Vagina (tissue), 2 donors: Measurements from ENCODE around the gene PSKH1. TPM values are rescaled to one million over a fixed set of nuclear protein-coding genes. Genes with fewer than 3 reads are reported as not detected.

Source experiments
- DNase-seq, 2 donors: peaks; one replicate each; pipeline ENCODE4 v3.0.0-alpha.2; 2017; ENCODE audit errors: extremely low spot score in 2 of 2
- H3K27ac ChIP-seq: fragments of 200-600 bp; sonication (generic); one replicate; pipeline ENCODE4 v1.5.1; 2019
- H3K27me3 ChIP-seq: fragments of 200-600 bp; sonication (generic); one replicate; pipeline ENCODE4 v1.5.1; 2019
- H3K36me3 ChIP-seq, 2 donors: fragments of 200-600 bp; sonication (generic); one replicate each; pipeline ENCODE4 v1.5.1; 2017 to 2019
- H3K4me1 ChIP-seq: fragments of 200-600 bp; sonication (generic); one replicate; pipeline ENCODE4 v1.5.1; 2019
- H3K4me3 ChIP-seq, 2 donors: fragments of 200-600 bp; sonication (generic); 1 replicate in 1 of 2; 2 replicates in 1 of 2; pipeline ENCODE4 v1.5.1; 2016 to 2019
- H3K9me3 ChIP-seq: fragments of 200-600 bp; sonication (generic); one replicate; pipeline ENCODE4 v1.5.1; 2019
- CTCF ChIP-seq, 3 experiments: fragments of 450-650 bp in 2 of 3; fragments of 200-600 bp in 1 of 3; sonication (generic) in 1 of 3; IDR thresholded peaks; one replicate each; pipeline ENCODE4 v1.5.1; 2017 to 2019; ENCODE audit warnings: antibody characterized with exemption in 3 of 3, mild to moderate bottlenecking in 2 of 3, moderate library complexity in 2 of 3
- POLR2A ChIP-seq, 2 donors: fragments of 450-650 bp; IDR thresholded peaks; one replicate each; pipeline ENCODE4 v1.6.1; 2017; ENCODE audit warnings: antibody characterized with exemption in 2 of 2, mild to moderate bottlenecking in 2 of 2, moderate library complexity in 2 of 2
- POLR2AphosphoS5 ChIP-seq, 2 donors: sonication (generic); formaldehyde crosslinking; IDR thresholded peaks; one replicate each; pipeline ENCODE4 v1.9.0; 2017; ENCODE audit warnings: antibody characterized with exemption in 2 of 2, mild to moderate bottlenecking in 2 of 2, low read depth in 1 of 2; ENCODE audit not compliant: insufficient read depth in 1 of 2
- intact Hi-C: fragments of 100-400 bp; cut with DNase I; formaldehyde crosslinking; loops from one replicate; pipeline ENCODE4 v1.15.1; 2023
- total RNA-seq: library from RNA; depleted of rRNA; stranded (reverse); fragments of >200 nt; gene quantifications from one replicate; pipeline ENCODE4 v1.2.3, GENCODE V29; 2016

Gene PSKH1
- total RNA-seq, 1 donor from 2014 or later: 17.4 TPM

DNA sequence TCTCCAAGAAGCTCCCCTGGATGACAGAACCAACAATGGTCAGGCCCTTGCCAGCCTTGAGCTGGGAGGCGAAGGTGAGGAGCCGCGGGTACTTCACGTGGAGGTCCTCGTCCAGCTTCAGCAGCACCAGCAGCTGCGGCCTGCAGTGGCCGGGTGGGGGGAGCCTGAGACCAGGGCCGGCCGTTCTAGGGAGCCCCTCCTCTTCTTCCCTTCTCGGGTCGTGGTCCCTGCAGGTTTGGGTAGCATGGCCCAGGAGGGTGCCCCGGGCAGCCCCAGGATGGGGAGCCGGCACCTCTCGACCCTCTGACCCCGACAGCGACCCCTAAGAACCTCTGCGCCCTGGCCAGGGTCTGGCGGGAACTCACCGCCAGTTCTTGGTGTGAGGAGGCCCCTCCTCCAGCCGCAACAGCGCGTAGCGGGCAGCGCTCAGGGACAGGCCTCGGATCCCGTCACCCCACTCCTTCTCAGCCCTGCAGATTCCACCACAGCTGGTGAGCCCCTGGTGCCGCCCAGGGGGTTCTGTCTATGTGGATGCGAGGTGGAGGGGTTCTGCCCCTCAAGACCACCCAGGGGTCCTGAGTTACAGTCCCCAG is 54.0 kb downstream of the PSKH1 start:
- no peaks in the 10 kb centered on the region for H3K9me3 ChIP-seq
- peaks cover 0 to 70% of the 10 kb centered on the region in 2 donors for H3K36me3 ChIP-seq
- H3K27ac ChIP-seq: no peak overlapping the region
- no peaks in the 10 kb centered on the region for H3K27me3 ChIP-seq
- no peak for DNase-seq
- intact Hi-C loops: no loop called here
- no peak overlapping the region for H3K4me3 ChIP-seq
- H3K4me1 ChIP-seq: peaks cover 50% of the 10 kb centered on the region
- no peak for TF ChIP-seq CTCF (IDR thresholded peaks at IDR 0.05)
- no peak for TF ChIP-seq POLR2A (IDR thresholded peaks at IDR 0.05)
- TF ChIP-seq POLR2AphosphoS5 (IDR thresholded peaks at IDR 0.05; ENCODE audit: insufficient read depth in 1 of 2, low read depth in 1 of 2): no peak

DNA sequence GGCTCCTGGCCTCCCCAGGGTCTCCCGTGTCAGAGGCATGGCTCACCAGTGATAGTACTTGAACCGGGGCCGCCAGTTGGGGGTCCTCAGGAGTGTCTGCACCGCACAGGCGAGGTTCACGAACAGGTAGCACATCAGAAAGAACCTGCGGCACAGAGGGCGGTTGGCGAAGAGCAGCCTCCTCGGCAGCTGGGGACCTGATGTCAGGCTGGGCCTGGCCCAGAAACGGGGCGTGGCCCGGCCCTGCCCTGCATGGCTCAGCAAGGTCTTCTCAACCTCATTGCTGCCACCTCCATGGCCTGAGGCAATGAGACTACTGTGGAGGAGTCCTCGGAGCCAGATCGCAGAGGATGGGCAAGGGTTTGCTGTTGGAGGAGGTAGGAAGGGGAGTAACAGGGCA is 55.0 kb downstream of the PSKH1 start:
- DNase-seq: no peak
- no peaks in the 10 kb centered on the region for H3K27me3 ChIP-seq
- no peak overlapping the region for H3K27ac ChIP-seq
- peaks cover 0 to 71% of the 10 kb centered on the region in 2 donors for H3K36me3 ChIP-seq
- no peaks in the 10 kb centered on the region for H3K9me3 ChIP-seq
- H3K4me1 ChIP-seq: peaks cover 47% of the 10 kb centered on the region
- intact Hi-C loops: no loop called here
- TF ChIP-seq CTCF (IDR thresholded peaks at IDR 0.05) (no peak), POLR2A (IDR thresholded peaks at IDR 0.05) (no peak), POLR2AphosphoS5 (IDR thresholded peaks at IDR 0.05; ENCODE audit: insufficient read depth in 1 of 2, low read depth in 1 of 2) (no peak)
- no peak overlapping the region for H3K4me3 ChIP-seq

DNA sequence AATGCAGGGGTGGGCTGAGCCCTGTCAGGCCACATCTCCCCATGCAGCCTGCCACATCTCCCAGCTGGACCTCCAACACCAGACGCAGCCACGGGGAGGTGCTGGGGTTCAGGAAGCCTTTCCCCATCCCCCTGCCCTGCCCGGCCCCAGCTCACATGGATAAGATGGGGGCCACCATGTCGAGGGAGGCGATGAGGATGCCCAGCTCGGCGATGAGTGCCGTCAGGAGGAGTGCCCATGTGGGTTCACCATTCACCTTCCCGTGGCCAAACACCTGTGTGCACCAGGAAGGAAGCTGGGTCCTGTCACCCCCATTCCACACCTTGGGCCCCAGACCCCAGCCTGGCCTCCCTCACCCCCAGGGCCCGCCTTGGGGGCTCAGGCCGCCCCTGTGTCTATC is 56.6 kb downstream of the PSKH1 start:
- TF ChIP-seq CTCF (IDR thresholded peaks at IDR 0.05): no peak
- TF ChIP-seq POLR2AphosphoS5 (IDR thresholded peaks at IDR 0.05; ENCODE audit: insufficient read depth in 1 of 2, low read depth in 1 of 2): no peak
- no peak for TF ChIP-seq POLR2A (IDR thresholded peaks at IDR 0.05)
- no peaks in the 10 kb centered on the region for H3K27me3 ChIP-seq
- intact Hi-C loops: no loop called here
- no peak for DNase-seq
- peaks cover 31% of the 10 kb centered on the region for H3K4me1 ChIP-seq
- no peaks in the 10 kb centered on the region for H3K9me3 ChIP-seq
- no peak overlapping the region for H3K4me3 ChIP-seq
- peaks cover 0 to 80% of the 10 kb centered on the region in 2 donors for H3K36me3 ChIP-seq
- H3K27ac ChIP-seq: no peak overlapping the region

- H3K9me3 ChIP-seq: no peaks in the 10 kb centered on the region
- no peak for DNase-seq
- intact Hi-C loops: no loop called here
- no peak overlapping the region for H3K27ac ChIP-seq
- TF ChIP-seq POLR2AphosphoS5 (IDR thresholded peaks at IDR 0.05; ENCODE audit: insufficient read depth in 1 of 2, low read depth in 1 of 2): no peak
- no peak for TF ChIP-seq CTCF (IDR thresholded peaks at IDR 0.05)
- TF ChIP-seq POLR2A (IDR thresholded peaks at IDR 0.05): no peak
- H3K27me3 ChIP-seq: no peaks in the 10 kb centered on the region
- peaks cover 23% of the 10 kb centered on the region for H3K4me1 ChIP-seq
- H3K36me3 ChIP-seq: peaks cover 0 to 80% of the 10 kb centered on the region in 2 donors
- H3K4me3 ChIP-seq: no peak overlapping the region
Observed at GRCh38 chr16:67950335-67950843, 57.3 kb downstream of the PSKH1 start.

DNA sequence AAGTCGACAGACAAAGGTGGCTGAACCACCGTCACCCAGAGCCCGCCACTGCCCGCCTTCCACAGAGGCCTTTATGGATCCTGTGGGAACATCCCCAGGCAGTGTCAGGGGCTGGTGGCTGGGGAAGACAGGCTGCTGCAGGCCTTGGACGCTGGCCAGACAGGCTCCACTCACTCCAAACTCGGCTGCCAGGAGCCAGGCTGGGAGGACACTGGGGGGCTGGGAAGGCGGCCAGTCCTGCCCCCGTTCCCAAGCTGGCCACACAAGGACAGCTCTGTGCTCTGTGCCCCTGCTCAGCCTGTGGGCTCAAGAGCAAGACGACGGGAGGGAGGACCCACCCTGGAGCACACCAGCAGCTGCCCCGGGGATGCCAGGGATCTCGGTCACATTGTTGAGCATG is 58.4 kb downstream of the PSKH1 start:
- Histone ChIP-seq H3K27ac (no peak overlapping the region), H3K4me3 (no peak overlapping the region), H3K4me1 (peaks cover 16% of the 10 kb centered on the region), H3K27me3 (no peaks in the 10 kb centered on the region), H3K9me3 (no peaks in the 10 kb centered on the region), H3K36me3 (peaks cover 0 to 69% of the 10 kb centered on the region in 2 donors)
- TF ChIP-seq CTCF (IDR thresholded peaks at IDR 0.05) (no peak), POLR2AphosphoS5 (IDR thresholded peaks at IDR 0.05; ENCODE audit: insufficient read depth in 1 of 2, low read depth in 1 of 2) (no peak), POLR2A (IDR thresholded peaks at IDR 0.05) (no peak)
- intact Hi-C loops: no loop called here
- DNase-seq: no peak
